ENCODE results near the gene RPS19. TPM values are rescaled to one million over a fixed set of nuclear protein-coding genes. Genes with fewer than 3 reads are reported as not detected.

Gene RPS19
- 1,000 to 10,000 TPM; 2,031 to 3,349 (median 2,770) TPM for polyA plus RNA-seq
- long read RNA-seq, donor 1, transcript RPS19-206 (6 exons, 2,359 nt), result major isoform, 3,366 of 5,355 reads
- long read RNA-seq, donor 1, transcript RPS19-205 (3 exons, 601 nt), result minor isoform, 27 of 5,355 reads
- long read RNA-seq, donor 1, transcript RPS19-201 (6 exons, 500 nt), result minor isoform, 9 of 5,355 reads
- long read RNA-seq, donor 1, partial matches to known transcripts, result 1,881 of 5,355 reads
- long read RNA-seq, donor 1, other reads (novel, unspliced or antisense), result 68 of 5,355 reads
- long read RNA-seq, donor 2, transcript RPS19-206 (6 exons, 2,359 nt), result major isoform, 847 of 1,226 reads
- long read RNA-seq, donor 2, partial matches to known transcripts, result 373 of 1,226 reads
- long read RNA-seq, donor 2, other reads (novel, unspliced or antisense), result 0 of 1,226 reads
- long read RNA-seq, donor 3, transcript RPS19-206 (6 exons, 2,359 nt), result major isoform, 1,350 of 2,189 reads
- long read RNA-seq, donor 3, transcript RPS19-205 (3 exons, 601 nt), result minor isoform, 8 of 2,189 reads
- long read RNA-seq, donor 3, partial matches to known transcripts, result 803 of 2,189 reads
- long read RNA-seq, donor 3, other reads (novel, unspliced or antisense), result 24 of 2,189 reads
- long read RNA-seq, donor 4, transcript RPS19-206 (6 exons, 2,359 nt), result major isoform, 40 of 73 reads
- long read RNA-seq, donor 4, partial matches to known transcripts, result 32 of 73 reads
- long read RNA-seq, donor 4, other reads (novel, unspliced or antisense), result 0 of 73 reads
- long read RNA-seq, donor 5, transcript RPS19-206 (6 exons, 2,359 nt), result major isoform, 511 of 876 reads
- long read RNA-seq, donor 5, partial matches to known transcripts, result 361 of 876 reads
- long read RNA-seq, donor 5, other reads (novel, unspliced or antisense), result 0 of 876 reads
- long read RNA-seq, donor 6, transcript RPS19-205 (3 exons, 601 nt), result minor isoform, 7 of 2,055 reads
- long read RNA-seq, donor 6, transcript RPS19-206 (6 exons, 2,359 nt), result major isoform, 1,250 of 2,055 reads
- long read RNA-seq, donor 6, partial matches to known transcripts, result 787 of 2,055 reads
- long read RNA-seq, donor 6, other reads (novel, unspliced or antisense), result 7 of 2,055 reads
- long read RNA-seq, donor 7, transcript RPS19-205 (3 exons, 601 nt), result minor isoform, 11 of 2,163 reads
- long read RNA-seq, donor 7, transcript RPS19-206 (6 exons, 2,359 nt), result major isoform, 1,465 of 2,163 reads
- long read RNA-seq, donor 7, partial matches to known transcripts, result 671 of 2,163 reads
- long read RNA-seq, donor 7, other reads (novel, unspliced or antisense), result 15 of 2,163 reads
- long read RNA-seq, donor 8, transcript RPS19-206 (6 exons, 2,359 nt), result major isoform, 250 of 378 reads
- long read RNA-seq, donor 8, partial matches to known transcripts, result 126 of 378 reads
- long read RNA-seq, donor 8, other reads (novel, unspliced or antisense), result 0 of 378 reads
- long read RNA-seq, donor 9, transcript RPS19-206 (6 exons, 2,359 nt), result major isoform, 332 of 539 reads
- long read RNA-seq, donor 9, partial matches to known transcripts, result 206 of 539 reads
- long read RNA-seq, donor 9, other reads (novel, unspliced or antisense), result 0 of 539 reads
- long read RNA-seq, donor 10, transcript RPS19-205 (3 exons, 601 nt), result minor isoform, 8 of 2,436 reads
- long read RNA-seq, donor 10, transcript RPS19-206 (6 exons, 2,359 nt), result major isoform, 1,576 of 2,436 reads
- long read RNA-seq, donor 10, partial matches to known transcripts, result 815 of 2,436 reads
- long read RNA-seq, donor 10, other reads (novel, unspliced or antisense), result 31 of 2,436 reads

DNA sequence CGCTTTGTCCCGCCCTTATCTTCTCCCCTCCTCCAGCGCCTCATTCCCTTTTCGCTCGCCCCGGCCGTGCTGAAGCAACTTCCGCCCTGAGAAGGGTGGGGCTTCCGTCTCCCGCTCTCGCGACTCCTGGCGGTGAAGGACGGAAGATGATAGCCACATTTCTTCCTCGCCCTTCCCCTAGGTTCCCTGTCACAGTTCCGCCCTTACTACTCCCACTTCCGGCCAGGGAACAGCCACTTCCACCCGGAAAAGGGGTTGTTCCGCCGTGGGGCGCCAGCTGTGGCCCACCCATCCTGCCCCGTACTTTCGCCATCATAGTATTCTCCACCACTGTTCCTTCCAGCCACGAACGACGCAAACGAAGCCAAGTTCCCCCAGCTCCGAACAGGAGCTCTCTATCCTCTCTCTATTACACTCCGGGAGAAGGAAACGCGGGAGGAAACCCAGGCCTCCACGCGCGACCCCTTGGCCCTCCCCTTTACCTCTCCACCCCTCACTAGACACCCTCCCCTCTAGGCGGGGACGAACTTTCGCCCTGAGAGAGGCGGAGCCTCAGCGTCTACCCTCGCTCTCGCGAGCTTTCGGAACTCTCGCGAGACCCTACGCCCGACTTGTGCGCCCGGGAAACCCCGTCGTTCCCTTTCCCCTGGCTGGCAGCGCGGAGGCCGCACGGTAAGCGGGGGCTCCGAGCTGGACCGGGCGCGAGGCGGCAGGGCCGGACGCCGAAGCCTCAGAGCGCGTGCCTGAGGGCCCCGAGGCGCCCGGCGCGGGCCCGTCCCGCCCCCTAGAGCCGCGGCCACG lies at the start of gene RPS19:
TSS of gene RPS19 (plus strand) at position 638 of the 801 bp plus-strand sequence. CDS start 520 bp downstream, outside the sequence.
- Histone ChIP-seq H3K9me3 (ENCODE audit: control insufficient read depth in 2 of 2, insufficient read depth in 1 of 2, low read depth in 1 of 2, low read length in 1 of 2) (no peaks in the 10 kb centered on the region), H3K4me3 (ENCODE audit: low read depth in 1 of 3, low read length in 3 of 3) (peak within 1 kb of the TSS; percentile 56 to 80 (median 76)), H3K4me1 (ENCODE audit: control insufficient read depth in 3 of 3, insufficient read depth in 2 of 3, low read depth in 1 of 3, low read length in 2 of 3) (peaks cover 7 to 25% (median 12%) of the 10 kb centered on the region in 3 donors), H3K27me3 (ENCODE audit: control insufficient read depth in 3 of 3, insufficient read depth in 3 of 3, low read length in 3 of 3) (no peaks in the 10 kb centered on the region), H3K36me3 (ENCODE audit: control insufficient read depth in 3 of 3, insufficient read depth in 2 of 3, low read depth in 1 of 3, low read length in 3 of 3) (peaks cover 6 to 39% (median 13%) of the 10 kb centered on the region in 3 donors), H3K27ac (ENCODE audit: low read depth in 1 of 3, low read length in 2 of 3) (peak within 1 kb of the TSS; percentile 83 to 98 (median 87))
- DNase-seq (peak; percentile 99 to 100), FAIRE-seq (no peak)
- WGBS, 3 donors, result 0 to 1% (median 0%) methylated on average over 62 to 76 of the region's 76 CpGs

DNA sequence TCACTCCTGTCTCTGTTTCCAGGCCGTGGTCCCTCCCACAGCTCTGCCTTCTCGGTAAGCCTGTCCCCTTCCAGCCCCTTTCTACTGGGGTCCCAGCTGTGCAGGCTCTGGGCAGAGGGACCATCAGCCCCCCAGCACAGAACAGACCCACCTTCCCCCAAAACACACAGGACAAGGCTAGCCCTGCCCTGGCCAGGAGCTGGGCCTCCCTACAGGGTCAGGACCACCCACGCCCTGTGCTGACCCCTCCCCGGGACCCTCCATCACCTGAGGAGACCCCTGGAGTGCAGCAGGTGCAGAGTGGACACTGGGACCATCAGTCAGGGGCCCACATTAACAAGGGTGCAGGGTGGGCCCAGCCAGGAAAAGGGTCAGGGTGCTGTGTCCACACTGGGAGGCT lies 49.8 kb upstream of the RPS19 start:
- Histone ChIP-seq H3K36me3 (ENCODE audit: control insufficient read depth in 3 of 3, insufficient read depth in 2 of 3, low read depth in 1 of 3, low read length in 3 of 3) (no peaks in the 10 kb centered on the region), H3K4me1 (ENCODE audit: control insufficient read depth in 3 of 3, insufficient read depth in 2 of 3, low read depth in 1 of 3, low read length in 2 of 3) (no peaks in the 10 kb centered on the region), H3K9me3 (ENCODE audit: control insufficient read depth in 2 of 2, insufficient read depth in 1 of 2, low read depth in 1 of 2, low read length in 1 of 2) (no peaks in the 10 kb centered on the region), H3K27ac (ENCODE audit: low read depth in 1 of 3, low read length in 2 of 3) (no peak overlapping the region), H3K27me3 (ENCODE audit: control insufficient read depth in 3 of 3, insufficient read depth in 3 of 3, low read length in 3 of 3) (peaks cover 0 to 6% (median 0%) of the 10 kb centered on the region in 3 donors), H3K4me3 (ENCODE audit: low read depth in 1 of 3, low read length in 3 of 3) (no peak overlapping the region)
- no peak for DNase-seq
- 19 to 59% (median 41%) methylated on average over 4 of the region's 4 CpGs for WGBS, 3 donors
- FAIRE-seq, result no peak

DNA sequence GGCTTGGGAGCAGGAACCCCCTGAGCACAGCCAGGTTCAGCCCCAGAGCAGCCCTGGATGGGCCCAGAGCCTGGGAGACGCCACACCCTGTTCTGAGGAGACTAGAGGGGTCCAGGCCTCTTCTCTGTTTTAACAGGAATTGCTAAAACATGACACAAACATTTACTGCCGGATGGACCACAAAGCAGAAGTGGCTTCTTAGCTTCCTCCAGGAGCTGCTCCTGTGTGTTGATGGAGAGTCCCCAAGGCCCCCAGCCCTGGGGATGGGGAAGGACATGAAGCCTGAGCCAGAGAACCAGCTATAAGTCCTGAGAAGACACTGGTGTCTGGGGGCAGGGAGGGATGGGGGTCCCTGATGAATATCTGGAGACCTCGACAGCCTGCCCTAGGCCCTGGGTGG lies 49.0 kb upstream of the RPS19 start:
- DNase-seq, result no peak
- no peaks in the 10 kb centered on the region for H3K4me1 ChIP-seq (ENCODE audit: control insufficient read depth in 3 of 3, insufficient read depth in 2 of 3, low read depth in 1 of 3, low read length in 2 of 3)
- no peak for FAIRE-seq
- no peak overlapping the region for H3K27ac ChIP-seq (ENCODE audit: low read depth in 1 of 3, low read length in 2 of 3)
- 45 to 53% (median 46%) methylated on average over 3 of the region's 3 CpGs for WGBS, 3 donors
- no peaks in the 10 kb centered on the region for H3K36me3 ChIP-seq (ENCODE audit: control insufficient read depth in 3 of 3, insufficient read depth in 2 of 3, low read depth in 1 of 3, low read length in 3 of 3)
- H3K9me3 ChIP-seq (ENCODE audit: control insufficient read depth in 2 of 2, insufficient read depth in 1 of 2, low read depth in 1 of 2, low read length in 1 of 2), result no peaks in the 10 kb centered on the region
- H3K4me3 ChIP-seq (ENCODE audit: low read depth in 1 of 3, low read length in 3 of 3), result no peak overlapping the region
- peaks cover 0 to 6% (median 0%) of the 10 kb centered on the region in 3 donors for H3K27me3 ChIP-seq (ENCODE audit: control insufficient read depth in 3 of 3, insufficient read depth in 3 of 3, low read length in 3 of 3)

GRCh38 chr19:41811981-41812380 lies 48.1 kb upstream of the RPS19 start:
- no peak overlapping the region for H3K4me3 ChIP-seq (ENCODE audit: low read depth in 1 of 3, low read length in 3 of 3)
- 68 to 73% (median 72%) methylated on average over 3 of the region's 3 CpGs for WGBS, 3 donors
- DNase-seq, result no peak
- no peak for FAIRE-seq
- H3K4me1 ChIP-seq (ENCODE audit: control insufficient read depth in 3 of 3, insufficient read depth in 2 of 3, low read depth in 1 of 3, low read length in 2 of 3), result no peaks in the 10 kb centered on the region
- H3K27me3 ChIP-seq (ENCODE audit: control insufficient read depth in 3 of 3, insufficient read depth in 3 of 3, low read length in 3 of 3), result peaks cover 0 to 5% (median 0%) of the 10 kb centered on the region in 3 donors
- H3K36me3 ChIP-seq (ENCODE audit: control insufficient read depth in 3 of 3, insufficient read depth in 2 of 3, low read depth in 1 of 3, low read length in 3 of 3), result no peaks in the 10 kb centered on the region
- H3K27ac ChIP-seq (ENCODE audit: low read depth in 1 of 3, low read length in 2 of 3), result no peak overlapping the region
- no peaks in the 10 kb centered on the region for H3K9me3 ChIP-seq (ENCODE audit: control insufficient read depth in 2 of 2, insufficient read depth in 1 of 2, low read depth in 1 of 2, low read length in 1 of 2)

GRCh38 chr19:41813911-41814310 lies 46.1 kb upstream of the RPS19 start:
- peaks cover 0 to 3% (median 0%) of the 10 kb centered on the region in 3 donors for H3K27me3 ChIP-seq (ENCODE audit: control insufficient read depth in 3 of 3, insufficient read depth in 3 of 3, low read length in 3 of 3)
- H3K4me1 ChIP-seq (ENCODE audit: control insufficient read depth in 3 of 3, insufficient read depth in 2 of 3, low read depth in 1 of 3, low read length in 2 of 3), result no peaks in the 10 kb centered on the region
- DNase-seq, result no peak
- 49 to 65% (median 59%) methylated on average over 4 of the region's 4 CpGs for WGBS, 3 donors
- no peak overlapping the region for H3K27ac ChIP-seq (ENCODE audit: low read depth in 1 of 3, low read length in 2 of 3)
- no peaks in the 10 kb centered on the region for H3K36me3 ChIP-seq (ENCODE audit: control insufficient read depth in 3 of 3, insufficient read depth in 2 of 3, low read depth in 1 of 3, low read length in 3 of 3)
- no peak overlapping the region for H3K4me3 ChIP-seq (ENCODE audit: low read depth in 1 of 3, low read length in 3 of 3)
- no peak for FAIRE-seq
- H3K9me3 ChIP-seq (ENCODE audit: control insufficient read depth in 2 of 2, insufficient read depth in 1 of 2, low read depth in 1 of 2, low read length in 1 of 2), result no peaks in the 10 kb centered on the region

GRCh38 chr19:41815301-41815700 lies 44.8 kb upstream of the RPS19 start:
- no peak overlapping the region for H3K4me3 ChIP-seq (ENCODE audit: low read depth in 1 of 3, low read length in 3 of 3)
- no peaks in the 10 kb centered on the region for H3K9me3 ChIP-seq (ENCODE audit: control insufficient read depth in 2 of 2, insufficient read depth in 1 of 2, low read depth in 1 of 2, low read length in 1 of 2)
- H3K36me3 ChIP-seq (ENCODE audit: control insufficient read depth in 3 of 3, insufficient read depth in 2 of 3, low read depth in 1 of 3, low read length in 3 of 3), result no peaks in the 10 kb centered on the region
- DNase-seq, result no peak
- 65 to 74% (median 67%) methylated on average over 4 of the region's 4 CpGs for WGBS, 3 donors
- FAIRE-seq, result no peak
- no peaks in the 10 kb centered on the region for H3K27me3 ChIP-seq (ENCODE audit: control insufficient read depth in 3 of 3, insufficient read depth in 3 of 3, low read length in 3 of 3)
- H3K27ac ChIP-seq (ENCODE audit: low read depth in 1 of 3, low read length in 2 of 3), result no peak overlapping the region
- H3K4me1 ChIP-seq (ENCODE audit: control insufficient read depth in 3 of 3, insufficient read depth in 2 of 3, low read depth in 1 of 3, low read length in 2 of 3), result no peaks in the 10 kb centered on the region

DNA sequence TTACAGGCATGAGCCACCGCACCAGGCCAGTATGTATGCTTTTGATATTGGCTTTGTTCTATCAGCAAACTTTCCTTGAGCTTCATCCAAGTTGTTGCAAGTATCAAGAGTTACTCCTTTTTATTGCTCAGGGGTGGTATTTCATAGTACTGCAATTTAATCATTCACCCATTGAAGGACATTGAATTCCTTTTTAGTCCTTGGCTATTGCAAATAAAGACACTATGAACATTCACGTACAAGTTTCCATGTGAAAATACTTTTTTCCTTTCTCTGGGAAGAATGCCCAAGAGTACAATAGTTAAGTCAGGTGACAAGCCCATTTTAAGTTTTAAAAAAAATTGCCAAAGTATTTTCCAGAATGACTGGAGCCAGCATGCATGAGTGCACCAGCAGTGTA lies 43.3 kb upstream of the RPS19 start:
- Histone ChIP-seq H3K4me1 (ENCODE audit: control insufficient read depth in 3 of 3, insufficient read depth in 2 of 3, low read depth in 1 of 3, low read length in 2 of 3) (no peaks in the 10 kb centered on the region), H3K4me3 (ENCODE audit: low read depth in 1 of 3, low read length in 3 of 3) (no peak overlapping the region), H3K27me3 (ENCODE audit: control insufficient read depth in 3 of 3, insufficient read depth in 3 of 3, low read length in 3 of 3) (peaks cover 0 to 8% (median 0%) of the 10 kb centered on the region in 3 donors), H3K9me3 (ENCODE audit: control insufficient read depth in 2 of 2, insufficient read depth in 1 of 2, low read depth in 1 of 2, low read length in 1 of 2) (no peaks in the 10 kb centered on the region), H3K27ac (ENCODE audit: low read depth in 1 of 3, low read length in 2 of 3) (no peak overlapping the region), H3K36me3 (ENCODE audit: control insufficient read depth in 3 of 3, insufficient read depth in 2 of 3, low read depth in 1 of 3, low read length in 3 of 3) (no peaks in the 10 kb centered on the region)
- no peak for FAIRE-seq
- WGBS, 3 donors, result 14 to 50% (median 24%) methylated on average over 2 of the region's 2 CpGs
- no peak for DNase-seq
